ENCODE measurements around the gene BSCL2. TPM values are rescaled to one million over a fixed set of nuclear protein-coding genes. Genes with fewer than 3 reads are reported as not detected.

Gene BSCL2
- total RNA-seq, 1 donor from 2014 or later = 34.6 TPM

DNA sequence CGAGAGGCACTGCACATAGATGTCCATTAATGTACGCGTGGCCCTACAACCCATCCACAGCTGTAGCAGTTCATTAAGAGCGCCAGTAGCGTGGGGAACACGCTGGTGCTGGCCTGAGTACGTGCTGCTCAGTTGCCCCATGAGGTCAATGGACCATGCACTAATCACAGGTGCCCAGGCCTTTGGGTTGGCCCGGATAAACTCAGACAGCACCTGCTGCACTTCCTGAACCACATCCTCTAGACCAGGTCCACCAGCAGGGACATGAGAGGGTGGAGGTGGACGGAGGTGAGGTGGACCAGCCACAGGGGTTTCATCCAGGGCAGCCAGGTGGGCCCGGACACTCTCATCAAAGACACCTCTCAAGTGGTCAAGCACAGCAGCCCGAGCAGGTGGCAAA, 57.7 kb downstream of the BSCL2 start:
- Histone ChIP-seq H3K27me3 (no peaks in the 10 kb centered on the region), H3K27ac (no peak overlapping the region), H3F3A (ENCODE audit: low read depth) (peaks cover 24% of the 10 kb centered on the region), H3K36me3 (no peaks in the 10 kb centered on the region), H3K4me3 (no peak overlapping the region), H3K9me3 (ENCODE audit: low read depth) (no peaks in the 10 kb centered on the region), H2AFZ (replicated peaks) (no peak overlapping the region), H3K79me2 (ENCODE audit: low read depth) (peaks cover 48% of the 10 kb centered on the region), H3K4me2 (no peak overlapping the region), H3K9ac (no peak overlapping the region), H3K4me1 (peaks cover 6% of the 10 kb centered on the region), H4K20me1 (ENCODE audit: low read depth) (peaks cover 16% of the 10 kb centered on the region)
- peaks cover 5% of the 10 kb centered on the region for H3K36me3 Mint-ChIP-seq
- H3K4me1 Mint-ChIP-seq = peaks cover 28% of the 10 kb centered on the region
- no peaks in the 10 kb centered on the region for H3K9me3 Mint-ChIP-seq
- no peak for DNase-seq (ENCODE audit: low spot score)
- no peak overlapping the region for H3K27ac Mint-ChIP-seq
- H3K4me3 Mint-ChIP-seq = no peak overlapping the region
- peaks cover 8% of the 10 kb centered on the region for H3K27me3 Mint-ChIP-seq (ENCODE audit: insufficient read depth, low read depth)
- TF ChIP-seq EZH2 (IDR thresholded peaks at IDR 0.05) (no peak), EZH2phosphoT487 (IDR thresholded peaks at IDR 0.05) (no peak)
- TF ChIP-seq, protein P1, sequence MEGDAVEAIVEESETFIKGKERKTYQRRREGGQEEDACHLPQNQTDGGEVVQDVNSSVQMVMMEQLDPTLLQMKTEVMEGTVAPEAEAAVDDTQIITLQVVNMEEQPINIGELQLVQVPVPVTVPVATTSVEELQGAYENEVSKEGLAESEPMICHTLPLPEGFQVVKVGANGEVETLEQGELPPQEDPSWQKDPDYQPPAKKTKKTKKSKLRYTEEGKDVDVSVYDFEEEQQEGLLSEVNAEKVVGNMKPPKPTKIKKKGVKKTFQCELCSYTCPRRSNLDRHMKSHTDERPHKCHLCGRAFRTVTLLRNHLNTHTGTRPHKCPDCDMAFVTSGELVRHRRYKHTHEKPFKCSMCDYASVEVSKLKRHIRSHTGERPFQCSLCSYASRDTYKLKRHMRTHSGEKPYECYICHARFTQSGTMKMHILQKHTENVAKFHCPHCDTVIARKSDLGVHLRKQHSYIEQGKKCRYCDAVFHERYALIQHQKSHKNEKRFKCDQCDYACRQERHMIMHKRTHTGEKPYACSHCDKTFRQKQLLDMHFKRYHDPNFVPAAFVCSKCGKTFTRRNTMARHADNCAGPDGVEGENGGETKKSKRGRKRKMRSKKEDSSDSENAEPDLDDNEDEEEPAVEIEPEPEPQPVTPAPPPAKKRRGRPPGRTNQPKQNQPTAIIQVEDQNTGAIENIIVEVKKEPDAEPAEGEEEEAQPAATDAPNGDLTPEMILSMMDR (IDR thresholded peaks at IDR 0.05) = no peak

DNA sequence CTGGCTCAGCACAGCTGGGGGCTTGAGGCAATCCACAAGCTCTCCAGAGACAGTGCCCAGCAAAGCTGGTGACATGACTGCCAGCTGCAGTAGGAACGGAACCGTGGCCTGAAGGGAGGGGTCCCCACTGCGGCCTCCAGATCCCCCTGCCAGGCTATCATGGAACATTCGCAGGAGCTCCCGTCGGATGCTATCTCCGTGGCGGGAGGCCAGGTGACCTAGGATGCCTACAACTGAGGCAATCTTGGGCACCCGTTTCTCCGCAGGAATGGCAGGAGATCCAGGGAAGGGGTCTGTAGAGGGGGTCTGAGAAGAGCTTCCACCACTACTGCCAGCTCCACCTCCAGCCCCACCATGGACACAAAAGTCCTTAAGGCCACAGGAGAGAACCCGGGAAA, 58.3 kb downstream of the BSCL2 start:
- Histone ChIP-seq H3K27ac (no peak overlapping the region), H3F3A (ENCODE audit: low read depth) (peaks cover 24% of the 10 kb centered on the region), H3K4me3 (no peak overlapping the region), H3K27me3 (no peaks in the 10 kb centered on the region), H3K9ac (no peak overlapping the region), H3K9me3 (ENCODE audit: low read depth) (no peaks in the 10 kb centered on the region), H3K79me2 (ENCODE audit: low read depth) (peaks cover 53% of the 10 kb centered on the region), H4K20me1 (ENCODE audit: low read depth) (peaks cover 17% of the 10 kb centered on the region), H3K4me1 (peaks cover 6% of the 10 kb centered on the region), H2AFZ (replicated peaks) (no peak overlapping the region), H3K4me2 (no peak overlapping the region), H3K36me3 (no peaks in the 10 kb centered on the region)
- H3K9me3 Mint-ChIP-seq = no peaks in the 10 kb centered on the region
- no peak overlapping the region for H3K4me3 Mint-ChIP-seq
- peaks cover 8% of the 10 kb centered on the region for H3K27me3 Mint-ChIP-seq (ENCODE audit: insufficient read depth, low read depth)
- no peak for TF ChIP-seq EZH2 (IDR thresholded peaks at IDR 0.05)
- TF ChIP-seq, protein P1 (IDR thresholded peaks at IDR 0.05) = no peak
- no peak for TF ChIP-seq EZH2phosphoT487 (IDR thresholded peaks at IDR 0.05)
- DNase-seq (ENCODE audit: low spot score) = no peak
- H3K4me1 Mint-ChIP-seq = peaks cover 28% of the 10 kb centered on the region
- peaks cover 9% of the 10 kb centered on the region for H3K36me3 Mint-ChIP-seq
- no peak overlapping the region for H3K27ac Mint-ChIP-seq

DNA sequence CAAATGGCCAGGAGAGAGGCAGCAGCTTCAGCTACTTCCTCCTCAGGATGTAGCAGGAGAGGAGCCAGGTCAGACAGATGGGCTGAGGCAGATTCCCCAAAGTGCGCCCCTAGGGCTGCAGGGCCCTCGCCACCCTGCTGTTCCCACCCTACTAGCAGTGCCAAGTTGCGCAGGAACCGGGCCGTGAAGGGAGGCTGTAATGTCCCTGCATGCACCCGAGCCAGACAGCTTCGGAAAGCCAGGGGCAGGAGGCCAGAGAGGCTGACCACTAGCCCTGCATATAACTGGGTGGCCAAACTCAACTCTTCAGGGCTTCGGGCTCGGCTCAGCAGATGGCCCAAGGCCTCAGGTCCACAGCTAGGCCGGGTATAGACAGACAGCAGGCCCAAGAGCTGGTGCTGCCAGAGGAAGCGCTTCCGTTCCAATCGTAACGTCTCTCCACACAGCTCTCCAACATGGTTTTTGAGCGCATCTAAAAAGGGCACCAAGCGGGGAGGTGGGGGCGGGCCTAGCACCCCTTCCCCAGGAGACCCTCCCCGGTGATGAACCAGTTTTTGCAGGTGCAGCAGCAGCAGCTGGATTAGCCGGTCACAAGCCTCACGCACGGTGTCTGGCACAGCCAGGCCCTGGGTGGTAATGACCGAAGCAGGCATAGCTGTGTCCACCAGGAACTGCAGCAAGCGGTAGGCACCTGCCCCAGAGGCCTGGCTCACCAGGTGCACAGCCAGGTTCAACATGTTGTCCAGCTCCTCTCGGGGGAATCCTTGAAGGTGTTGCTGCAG, 58.8 kb downstream of the BSCL2 start:
- Histone ChIP-seq H3K27me3 (no peaks in the 10 kb centered on the region), H3K9me3 (ENCODE audit: low read depth) (no peaks in the 10 kb centered on the region), H3K36me3 (no peaks in the 10 kb centered on the region), H3K79me2 (ENCODE audit: low read depth) (peaks cover 59% of the 10 kb centered on the region), H4K20me1 (ENCODE audit: low read depth) (peaks cover 17% of the 10 kb centered on the region), H2AFZ (replicated peaks) (no peak overlapping the region), H3K4me3 (no peak overlapping the region), H3K4me1 (peaks cover 6% of the 10 kb centered on the region), H3F3A (ENCODE audit: low read depth) (peaks cover 24% of the 10 kb centered on the region), H3K27ac (no peak overlapping the region), H3K9ac (no peak overlapping the region), H3K4me2 (no peak overlapping the region)
- Mint-ChIP-seq H3K27me3 (ENCODE audit: insufficient read depth, low read depth) (peaks cover 8% of the 10 kb centered on the region), H3K4me1 (peaks cover 25% of the 10 kb centered on the region), H3K9me3 (no peaks in the 10 kb centered on the region), H3K4me3 (no peak overlapping the region), H3K36me3 (peaks cover 9% of the 10 kb centered on the region), H3K27ac (no peak overlapping the region)
- TF ChIP-seq, protein P1 (IDR thresholded peaks at IDR 0.05) = no peak
- TF ChIP-seq EZH2 (IDR thresholded peaks at IDR 0.05) = no peak
- TF ChIP-seq EZH2phosphoT487 (IDR thresholded peaks at IDR 0.05) = no peak
- DNase-seq (ENCODE audit: low spot score) = no peak
